B cell (primary cell): ENCODE data around the gene NELL1. TPM values are rescaled to one million over a fixed set of nuclear protein-coding genes. Genes with fewer than 3 reads are reported as not detected.

Experiments used
- ATAC-seq: fragments of 200-7000 bp; cut with Tn5 transposase; one replicate; pipeline ENCODE4 v1.10.0; 2021; ENCODE audit warnings: low read depth, mild to moderate bottlenecking, moderate number of reproducible peaks, moderate library complexity
- CTCF ChIA-PET: fragments of 350-600 bp; sonication (Branson Sonifier 250); formaldehyde crosslinking; loops from one replicate; lab custom pipeline; 2021; ENCODE audit warnings: antibody characterized with exemption, inconsistent platforms; lab: Charles Lee
- POLR2A ChIA-PET: fragments of 350-600 bp; sonication (Branson Sonifier 250); formaldehyde crosslinking; loops from one replicate; lab custom pipeline; 2021; ENCODE audit warnings: antibody characterized with exemption; lab: Charles Lee
- DNase-seq: peaks from one replicate; pipeline ENCODE4 v3.0.0; 2013
- H2AFZ ChIP-seq: 2 replicates; pipeline ENCODE4 v1.6.1; 2012; ENCODE audit warnings: mild to moderate bottlenecking, low read depth, low read length; ENCODE audit not compliant: insufficient read depth, poor library complexity, severe bottlenecking
- H3K27ac ChIP-seq, 2 donors: 1 replicate in 1 of 2; 2 replicates in 1 of 2; pipeline ENCODE4 v1.5.1; 2012 to 2013; ENCODE audit warnings: low read length in 2 of 2, mild to moderate bottlenecking in 2 of 2, moderate library complexity in 1 of 2
- H3K27me3 ChIP-seq, 4 experiments: fragments of 200-600 bp in 1 of 4; sonication (generic) in 1 of 4; replicated peaks in 1 of 4; 1 replicate in 2 of 4; 2 replicates in 2 of 4; pipeline versions ENCODE4 v1.6.1 to v1.7.0; 2013 to 2016; ENCODE audit warnings: low read length in 3 of 4, mild to moderate bottlenecking in 2 of 4, mixed read lengths in 1 of 4, moderate library complexity in 1 of 4; ENCODE audit not compliant: insufficient read depth in 4 of 4, control insufficient read depth in 3 of 4; ENCODE audit errors: control extremely low read depth in 1 of 4
- H3K36me3 ChIP-seq, 2 experiments: replicated peaks in 1 of 2; 1 replicate in 1 of 2; 2 replicates in 1 of 2; pipeline versions ENCODE4 v1.6.1 to v1.7.1; 2013; ENCODE audit warnings: low read length in 1 of 2; ENCODE audit not compliant: insufficient read depth in 2 of 2, control insufficient read depth in 1 of 2; ENCODE audit errors: control extremely low read depth in 1 of 2, extremely low read depth in 1 of 2
- H3K4me1 ChIP-seq, 2 donors: fragments of 200-600 bp in 1 of 2; sonication (generic) in 1 of 2; 1 replicate in 1 of 2; 2 replicates in 1 of 2; pipeline versions ENCODE4 v1.5.1 to v1.6.1; 2013 to 2017; ENCODE audit warnings: low read length in 2 of 2; ENCODE audit not compliant: control insufficient read depth in 2 of 2, insufficient read depth in 2 of 2
- H3K4me2 ChIP-seq: replicated peaks from 2 replicates; pipeline ENCODE3; 2012; ENCODE audit warnings: mild to moderate bottlenecking, low read depth, low read length; ENCODE audit not compliant: poor library complexity, severe bottlenecking
- H3K4me3 ChIP-seq, 5 experiments: fragments of 200-600 bp in 1 of 5; sonication (generic) in 1 of 5; 1 replicate in 3 of 5; 2 replicates in 2 of 5; pipeline versions ENCODE4 v1.5.1 to v1.7.0; 2011 to 2016; ENCODE audit warnings: low read length in 4 of 5, mild to moderate bottlenecking in 4 of 5, low read depth in 2 of 5, control low read depth in 1 of 5, moderate library complexity in 1 of 5; ENCODE audit not compliant: insufficient read depth in 1 of 5; ENCODE audit errors: control extremely low read depth in 1 of 5, extremely low read depth in 1 of 5
- H3K79me2 ChIP-seq: fragments of 200-600 bp; sonication (generic); one replicate; pipeline ENCODE4 v1.6.0; 2016; ENCODE audit warnings: low read length; ENCODE audit not compliant: control insufficient read depth, insufficient read depth
- H3K9ac ChIP-seq: fragments of 200-600 bp; sonication (generic); 2 replicates; pipeline ENCODE4 v1.6.1; 2017; ENCODE audit warnings: mild to moderate bottlenecking, low read length, moderate library complexity
- H3K9me3 ChIP-seq, 3 donors: one replicate each; pipeline versions ENCODE4 v1.6.1 to v1.7.1; 2013; ENCODE audit warnings: low read length in 2 of 3; ENCODE audit not compliant: control insufficient read depth in 2 of 3, insufficient read depth in 1 of 3; ENCODE audit errors: control extremely low read depth in 1 of 3
- H4K20me1 ChIP-seq: 2 replicates; pipeline ENCODE4 v1.6.0; 2012; ENCODE audit warnings: mild to moderate bottlenecking, low read length; ENCODE audit not compliant: insufficient read depth, control insufficient read depth, poor library complexity, severe bottlenecking
- H3K27ac Mint-ChIP-seq: one replicate; pipeline ENCODE4 v1.8.0; 2021; ENCODE audit warnings: mixed read lengths
- H3K27me3 Mint-ChIP-seq: one replicate; pipeline ENCODE4 v1.8.0; 2021; ENCODE audit warnings: mixed read lengths
- H3K4me1 Mint-ChIP-seq: one replicate; pipeline ENCODE4 v1.8.0; 2021; ENCODE audit warnings: mixed read lengths
- H3K4me3 Mint-ChIP-seq: one replicate; pipeline ENCODE4 v1.8.0; 2021; ENCODE audit warnings: mixed read lengths
- H3K9me3 Mint-ChIP-seq: one replicate; pipeline ENCODE4 v1.8.0; 2022; ENCODE audit warnings: mixed read lengths; ENCODE audit not compliant: insufficient read depth
- EZH2 ChIP-seq: IDR thresholded peaks from 2 replicates; pipeline ENCODE4 v1.6.1; 2012; ENCODE audit warnings: borderline replicate concordance, low read depth, mild to moderate bottlenecking, moderate library complexity, low read length; ENCODE audit not compliant: insufficient read depth, poor library complexity, severe bottlenecking
- WGBS: methylation state at CpG from one replicate; pipeline ENCODE4 v1.1.5; 2013; ENCODE audit warnings: missing lambda C conversion rate; ENCODE audit not compliant: insufficient coverage; 5-methylcytosine and 5-hydroxymethylcytosine counted together
- intact Hi-C: fragments of 100-400 bp; cut with micrococcal nuclease; formaldehyde crosslinking; loops from one replicate; pipeline ENCODE4 v1.10.0; 2022
- polyA plus RNA-seq: library from polyadenylated mRNA; depleted of rRNA; stranded (reverse); fragments of >200 nt; gene quantifications from 2 replicates; pipeline ENCODE4 v1.2.3, GENCODE V29; 2012
- total RNA-seq, 2 donors: library from RNA; stranded (reverse); fragments of 120-200 nt in 1 of 2; gene quantifications; 1 replicate in 1 of 2; 2 replicates in 1 of 2; pipeline versions ENCODE4 v1.2.3 to v1.2.4, GENCODE V29; 2013 to 2022
- TF ChIP-seq, protein P1 (sequence below): fragments of 200-600 bp; IDR thresholded peaks from one replicate; pipeline ENCODE4 v1.8.0; 2022; ENCODE audit warnings: antibody characterized with exemption, mild to moderate bottlenecking

The NELL1 gene
- total and polyA plus RNA-seq, 2 donors (not counting 1 experiment from before 2014, with no cell fraction given) = not detected

DNA sequence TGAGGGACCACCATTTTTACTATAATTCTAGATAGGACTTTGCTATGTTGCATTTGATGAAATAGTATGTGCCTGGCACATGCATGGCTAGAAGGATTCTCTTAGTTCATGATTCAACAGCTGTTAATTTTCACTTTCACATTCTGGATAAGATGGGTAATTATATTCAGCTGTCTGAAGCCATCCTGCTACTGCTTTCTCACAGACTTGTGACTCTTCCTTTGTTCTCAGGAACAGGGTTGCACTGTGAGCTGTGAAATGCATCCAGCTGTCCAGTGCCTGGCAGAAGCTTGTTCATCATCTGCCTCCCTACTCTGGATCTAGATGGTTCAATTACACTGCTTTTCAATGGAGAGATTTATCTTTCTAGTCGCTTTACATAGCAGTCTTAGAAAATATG, 913.4 kb downstream of the NELL1 start:
- Histone ChIP-seq H3K27ac (no peak overlapping the region), H4K20me1 (no peaks in the 10 kb centered on the region), H2AFZ (no peak overlapping the region), H3K36me3 (no peaks in the 10 kb centered on the region), H3K4me3 (no peak overlapping the region), H3K9ac (no peak overlapping the region), H3K4me1 (no peaks in the 10 kb centered on the region), H3K9me3 (no peaks in the 10 kb centered on the region), H3K79me2 (no peaks in the 10 kb centered on the region), H3K27me3 (no peaks in the 10 kb centered on the region), H3K4me2 (no peak overlapping the region)
- Mint-ChIP-seq H3K27ac (no peak overlapping the region), H3K4me1 (no peaks in the 10 kb centered on the region), H3K27me3 (no peaks in the 10 kb centered on the region), H3K4me3 (no peak overlapping the region), H3K9me3 (peaks cover 2% of the 10 kb centered on the region)
- no peak for DNase-seq
- ChIA-PET POLR2A (no interaction called here), CTCF (no interaction called here)
- WGBS = no CpG with 5 or more reads among the region's 1 CpG
- no peak for TF ChIP-seq EZH2
- TF ChIP-seq, protein P1, sequence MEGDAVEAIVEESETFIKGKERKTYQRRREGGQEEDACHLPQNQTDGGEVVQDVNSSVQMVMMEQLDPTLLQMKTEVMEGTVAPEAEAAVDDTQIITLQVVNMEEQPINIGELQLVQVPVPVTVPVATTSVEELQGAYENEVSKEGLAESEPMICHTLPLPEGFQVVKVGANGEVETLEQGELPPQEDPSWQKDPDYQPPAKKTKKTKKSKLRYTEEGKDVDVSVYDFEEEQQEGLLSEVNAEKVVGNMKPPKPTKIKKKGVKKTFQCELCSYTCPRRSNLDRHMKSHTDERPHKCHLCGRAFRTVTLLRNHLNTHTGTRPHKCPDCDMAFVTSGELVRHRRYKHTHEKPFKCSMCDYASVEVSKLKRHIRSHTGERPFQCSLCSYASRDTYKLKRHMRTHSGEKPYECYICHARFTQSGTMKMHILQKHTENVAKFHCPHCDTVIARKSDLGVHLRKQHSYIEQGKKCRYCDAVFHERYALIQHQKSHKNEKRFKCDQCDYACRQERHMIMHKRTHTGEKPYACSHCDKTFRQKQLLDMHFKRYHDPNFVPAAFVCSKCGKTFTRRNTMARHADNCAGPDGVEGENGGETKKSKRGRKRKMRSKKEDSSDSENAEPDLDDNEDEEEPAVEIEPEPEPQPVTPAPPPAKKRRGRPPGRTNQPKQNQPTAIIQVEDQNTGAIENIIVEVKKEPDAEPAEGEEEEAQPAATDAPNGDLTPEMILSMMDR = no peak
- no peak for ATAC-seq
- intact Hi-C loops = no loop called here

DNA sequence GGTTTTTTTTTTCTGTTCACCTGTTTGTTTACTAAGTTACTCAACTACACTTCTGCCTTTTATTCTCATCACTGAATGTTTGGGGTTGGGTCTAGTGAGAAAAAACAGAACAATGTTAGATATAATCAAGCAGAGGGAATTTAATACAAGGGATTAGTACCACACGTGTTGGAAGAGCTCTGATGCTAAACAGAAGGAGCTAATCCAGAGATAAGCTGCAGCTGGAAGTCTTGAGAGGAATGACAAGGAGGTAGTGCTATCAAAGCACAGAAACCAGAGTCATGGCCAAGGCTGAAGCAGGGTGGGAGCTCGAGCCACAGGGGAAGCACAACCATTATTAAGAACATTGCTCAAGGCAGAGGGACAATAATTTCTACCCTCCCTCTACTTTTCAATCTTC, 919.4 kb downstream of the NELL1 start:
- Histone ChIP-seq H4K20me1 (no peaks in the 10 kb centered on the region), H3K4me1 (no peaks in the 10 kb centered on the region), H3K9me3 (no peaks in the 10 kb centered on the region), H3K36me3 (no peaks in the 10 kb centered on the region), H3K27ac (no peak overlapping the region), H3K79me2 (no peaks in the 10 kb centered on the region), H3K4me3 (no peak overlapping the region), H2AFZ (no peak overlapping the region), H3K27me3 (no peaks in the 10 kb centered on the region), H3K4me2 (no peak overlapping the region), H3K9ac (no peak overlapping the region)
- intact Hi-C loops = no loop called here
- Mint-ChIP-seq H3K27ac (no peak overlapping the region), H3K27me3 (no peaks in the 10 kb centered on the region), H3K4me1 (no peaks in the 10 kb centered on the region), H3K4me3 (no peak overlapping the region), H3K9me3 (no peaks in the 10 kb centered on the region)
- WGBS = 90% methylated on average over 2 of the region's 2 CpGs
- ATAC-seq (no peak), DNase-seq (no peak)
- CTCF ChIA-PET = no interaction called here
- POLR2A ChIA-PET = no interaction called here
- no peak for TF ChIP-seq EZH2
- TF ChIP-seq, protein P1 = no peak
